HAP-1 (cell line): Measurements from ENCODE around the gene TMEM247.
"Not testable (repeated sequence)": the region's sequence is repeated elsewhere in the genome, so short reads cannot be mapped to it uniquely, and the experiment has no call there.

ENCODE experiments used
- DNase-seq, 2 experiments: peaks; one replicate each; pipeline ENCODE4 v3.0.0-alpha.2; 2016 to 2020; ENCODE audit warnings: low spot score in 2 of 2
- H3K27me3 ChIP-seq: fragments of 250-450 bp; sonication (Bioruptor Pico); 2 replicates; pipeline ENCODE4 v1.5.1; 2020; ENCODE audit warnings: low read depth, mild to moderate bottlenecking, moderate library complexity
- H3K36me3 ChIP-seq: fragments of 250-450 bp; sonication (Bioruptor Pico); replicated peaks from 2 replicates; pipeline ENCODE4 v1.5.1; 2020; ENCODE audit warnings: mild to moderate bottlenecking
- H3K4me1 ChIP-seq: fragments of 250-450 bp; sonication (Bioruptor Pico); 2 replicates; pipeline ENCODE4 v1.5.1; 2020; ENCODE audit warnings: mild to moderate bottlenecking
- H3K4me3 ChIP-seq: fragments of 250-450 bp; sonication (Bioruptor Pico); 2 replicates; pipeline ENCODE4 v1.5.1; 2020; ENCODE audit warnings: mild to moderate bottlenecking, moderate library complexity
- H3K9me3 ChIP-seq: fragments of 250-450 bp; sonication (Bioruptor Pico); 2 replicates; pipeline ENCODE4 v1.5.1; 2020; ENCODE audit warnings: mild to moderate bottlenecking, moderate library complexity
- in situ Hi-C: fragments of 300-500 bp; cut with MboI; formaldehyde crosslinking; loops from 3 replicates; pipeline ENCODE4 v1.14.3; 2020; ENCODE audit warnings: low sequenced_read_pairs, inconsistent platforms, mixed read lengths

The TMEM247 gene

GRCh38 chr2:46518861-46519260 lies 39.5 kb downstream of the TMEM247 start:
- DNase-seq, result no peak
- in situ Hi-C loops, result no loop called here
- Histone ChIP-seq H3K36me3 (no peaks in the 10 kb centered on the region), H3K27me3 (no peaks in the 10 kb centered on the region), H3K9me3 (no peaks in the 10 kb centered on the region), H3K4me1 (no peaks in the 10 kb centered on the region), H3K4me3 (no peak overlapping the region)

GRCh38 chr2:46519265-46519664 lies 39.9 kb downstream of the TMEM247 start:
- Histone ChIP-seq H3K36me3 (no peaks in the 10 kb centered on the region), H3K9me3 (no peaks in the 10 kb centered on the region), H3K4me1 (no peaks in the 10 kb centered on the region), H3K27me3 (no peaks in the 10 kb centered on the region), H3K4me3 (no peak overlapping the region)
- no peak for DNase-seq
- in situ Hi-C loops, result no loop called here

GRCh38 chr2:46520130-46520711 lies 40.9 kb downstream of the TMEM247 start:
- H3K36me3 ChIP-seq, result no peaks in the 10 kb centered on the region

GRCh38 chr2:46521215-46521683 lies 41.9 kb downstream of the TMEM247 start:
- Histone ChIP-seq H3K4me1 (no peaks in the 10 kb centered on the region), H3K9me3 (no peaks in the 10 kb centered on the region), H3K4me3 (no peak overlapping the region), H3K36me3 (no peaks in the 10 kb centered on the region), H3K27me3 (no peaks in the 10 kb centered on the region)
- no peak for DNase-seq
- in situ Hi-C loops, result no loop called here

More at GRCh38 chr2:46520130-46520711, 40.9 kb downstream of the TMEM247 start:
- Histone ChIP-seq H3K4me3 (no peak overlapping the region), H3K4me1 (no peaks in the 10 kb centered on the region), H3K9me3 (no peaks in the 10 kb centered on the region), H3K27me3 (no peaks in the 10 kb centered on the region)
- no peak for DNase-seq
- in situ Hi-C loops, result no loop called here

- H3K9me3 ChIP-seq, in situ Hi-C loops, H3K36me3 ChIP-seq, H3K4me3 ChIP-seq, DNase-seq, H3K27me3 ChIP-seq, H3K4me1 ChIP-seq: not testable (repeated sequence)
Measured at GRCh38 chr2:46522385-46522784, 43.0 kb downstream of the TMEM247 start.

- no peak overlapping the region for H3K4me3 ChIP-seq
- in situ Hi-C loops, result no loop called here
- no peak for DNase-seq
- no peaks in the 10 kb centered on the region for H3K27me3 ChIP-seq
- H3K4me1 ChIP-seq, result no peaks in the 10 kb centered on the region
- H3K36me3 ChIP-seq, result no peaks in the 10 kb centered on the region
- H3K9me3 ChIP-seq, result no peaks in the 10 kb centered on the region
Measured at GRCh38 chr2:46525522-46526155, 46.3 kb downstream of the TMEM247 start.

- no peak overlapping the region for H3K4me3 ChIP-seq
- in situ Hi-C loops, result no loop called here
- H3K9me3 ChIP-seq, result no peaks in the 10 kb centered on the region
Measured at GRCh38 chr2:46528880-46529279, 49.5 kb downstream of the TMEM247 start.

GRCh38 chr2:46530639-46531038 lies 51.3 kb downstream of the TMEM247 start:
- no peak overlapping the region for H3K4me3 ChIP-seq
- H3K9me3 ChIP-seq, result no peaks in the 10 kb centered on the region
- in situ Hi-C loops, result no loop called here
- no peaks in the 10 kb centered on the region for H3K27me3 ChIP-seq
- H3K4me1 ChIP-seq, result no peaks in the 10 kb centered on the region
- H3K36me3 ChIP-seq, result peaks cover 3% of the 10 kb centered on the region; the same call in 1 of the 2 replicates
- no peak for DNase-seq

More at GRCh38 chr2:46528880-46529279, 49.5 kb downstream of the TMEM247 start:
- no peaks in the 10 kb centered on the region for H3K27me3 ChIP-seq
- DNase-seq, result no peak
- no peaks in the 10 kb centered on the region for H3K36me3 ChIP-seq
- H3K4me1 ChIP-seq, result no peaks in the 10 kb centered on the region

- H3K36me3 ChIP-seq, result peaks cover 4% of the 10 kb centered on the region
- H3K4me3 ChIP-seq, result no peak overlapping the region
- no peaks in the 10 kb centered on the region for H3K27me3 ChIP-seq
- no peaks in the 10 kb centered on the region for H3K9me3 ChIP-seq
- no peaks in the 10 kb centered on the region for H3K4me1 ChIP-seq
- no peak for DNase-seq
- in situ Hi-C loops, result no loop called here
Measured at GRCh38 chr2:46531863-46532262, 52.5 kb downstream of the TMEM247 start.
